ENCODE results near the gene SLC34A1. TPM values are rescaled to one million over a fixed set of nuclear protein-coding genes. Genes with fewer than 3 reads are reported as not detected.

Gene SLC34A1
- total RNA-seq, 1 donor from 2014 or later: not detected

DNA sequence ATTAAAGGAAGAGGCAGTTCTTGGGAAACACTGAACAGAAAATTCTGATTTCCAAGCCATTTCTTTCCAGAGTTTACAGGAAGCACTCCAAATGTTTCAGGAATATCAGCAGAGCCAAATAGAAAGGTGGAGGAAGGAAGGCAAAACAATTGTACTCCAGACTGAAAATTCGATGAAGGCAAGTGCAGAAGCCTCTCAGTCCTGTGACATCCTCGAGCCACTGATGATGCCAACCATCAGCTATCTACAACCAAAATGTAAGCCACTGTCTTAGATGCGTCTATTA lies 34.9 kb upstream of the SLC34A1 start:
- H3K4me3 ChIP-seq (ENCODE audit: low read depth, low read length): no peak overlapping the region
- no peak for DNase-seq (ENCODE audit: low read depth)
- no peak for TF ChIP-seq CTCF (conservative IDR thresholded peaks at IDR 0.05; ENCODE audit: low read depth, low read length)

DNA sequence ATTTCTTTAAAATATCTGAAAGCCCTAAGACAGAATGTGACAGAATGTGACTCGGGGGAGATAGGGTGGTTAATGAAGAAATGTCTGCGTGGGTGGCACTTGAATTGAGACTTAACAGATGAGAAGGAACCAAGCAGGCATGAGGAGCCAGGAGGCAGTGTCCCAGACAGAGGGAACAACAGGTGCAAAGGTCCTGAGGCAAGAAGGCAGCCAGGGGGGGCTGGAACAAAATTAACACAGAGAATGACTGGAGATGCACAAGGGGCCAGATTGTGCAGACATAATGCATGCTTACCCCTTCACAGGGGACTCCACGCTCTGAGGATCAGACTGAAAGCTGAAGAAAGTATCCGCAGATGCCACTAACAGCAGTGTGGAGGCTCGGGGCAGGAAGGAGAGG lies 34.5 kb upstream of the SLC34A1 start:
- no peak for TF ChIP-seq CTCF (conservative IDR thresholded peaks at IDR 0.05; ENCODE audit: low read depth, low read length)
- peak overlapping the region; percentile 74 for H3K4me3 ChIP-seq (ENCODE audit: low read depth, low read length)
- no peak for DNase-seq (ENCODE audit: low read depth)

- no peak for TF ChIP-seq CTCF (conservative IDR thresholded peaks at IDR 0.05; ENCODE audit: low read depth, low read length)
These were observed 33.4 kb upstream of the SLC34A1 start for GRCh38 chr5:177350776-177351391.

GRCh38 chr5:177351392-177352329 lies 32.6 kb upstream of the SLC34A1 start, which contains the start of gene LMAN2:
Gene LMAN2, minus strand, starts transcription at chr5:177351668. Its CDS starts 21 bp downstream, at chr5:177351647.
- peak; percentile 66 for DNase-seq (ENCODE audit: low read depth)
- no peak for TF ChIP-seq CTCF (conservative IDR thresholded peaks at IDR 0.05; ENCODE audit: low read depth, low read length)

More at GRCh38 chr5:177350776-177351391, 33.4 kb upstream of the SLC34A1 start:
- DNase-seq (ENCODE audit: low read depth): no peak
- H3K4me3 ChIP-seq (ENCODE audit: low read depth, low read length): peak overlapping the region; percentile 74

GRCh38 chr5:177353093-177353492 lies 31.1 kb upstream of the SLC34A1 start:
- DNase-seq (ENCODE audit: low read depth): no peak
- TF ChIP-seq CTCF (conservative IDR thresholded peaks at IDR 0.05; ENCODE audit: low read depth, low read length): no peak
- H3K4me3 ChIP-seq (ENCODE audit: low read depth, low read length): no peak overlapping the region

More at GRCh38 chr5:177351392-177352329, 32.6 kb upstream of the SLC34A1 start, which contains the start of gene LMAN2:
- H3K4me3 ChIP-seq (ENCODE audit: low read depth, low read length): peak within 1 kb of the TSS; percentile 74

GRCh38 chr5:177354256-177354655 lies 30.0 kb upstream of the SLC34A1 start:
- no peak overlapping the region for H3K4me3 ChIP-seq (ENCODE audit: low read depth, low read length)
- DNase-seq (ENCODE audit: low read depth): no peak
- no peak for TF ChIP-seq CTCF (conservative IDR thresholded peaks at IDR 0.05; ENCODE audit: low read depth, low read length)
